Right ventricle myocardium superior (tissue), 1 donor: ENCODE data around the gene NNT. TPM values are rescaled to one million over a fixed set of nuclear protein-coding genes. Genes with fewer than 3 reads are reported as not detected.
"Not testable (repeated sequence)": the region's sequence is repeated elsewhere in the genome, so short reads cannot be mapped to it uniquely, and the experiment has no call there.

Source experiments
- ATAC-seq: fragments of 200-7000 bp; cut with Tn5 transposase; one replicate; pipeline ENCODE4 v1.9.1; 2020; ENCODE audit warnings: mild to moderate bottlenecking; ENCODE audit not compliant: poor library complexity
- DNase-seq: peaks from one replicate; pipeline ENCODE4 v3.0.0-alpha.2; 2020
- intact Hi-C: fragments of 100-400 bp; cut with DNase I; formaldehyde crosslinking; loops from one replicate; pipeline ENCODE4 v1.11.2; 2022
- total RNA-seq: library from RNA; stranded (reverse); fragmentation: NEBNext Ultra II Directional; extraction: Animal tissue kit (Norgen Biotek cat#: 25700); gene quantifications from one replicate; pipeline ENCODE4 v1.2.1, GENCODE V29; 2021
- donor health status: DM: no; HTN: yes; CAD: no; lungs with severe emphysema.

NNT gene
- total RNA-seq, 1 donor from 2014 or later, result 573 TPM

- DNase-seq (no peak), ATAC-seq (no peak)
- intact Hi-C loops, result loop anchor here (5.0 kb wide), 1 partner anchor 601 kb away; no protein-coding TSS in a partner anchor
Measured at GRCh38 chr5:43730832-43731342, 127.9 kb downstream of the NNT start.

GRCh38 chr5:43731573-43731972 lies 128.6 kb downstream of the NNT start:
- DNase-seq, result no peak
- intact Hi-C loops, result loop anchor here (5.0 kb wide), 1 partner anchor 601 kb away; no protein-coding TSS in a partner anchor
- no peak for ATAC-seq

GRCh38 chr5:43745923-43746548 lies 143.1 kb downstream of the NNT start:
- ATAC-seq, intact Hi-C loops, DNase-seq: not testable (repeated sequence)

- intact Hi-C loops, result no loop called here
- ATAC-seq, result no peak
- DNase-seq, result no peak
Measured at GRCh38 chr5:43750809-43751208, 147.8 kb downstream of the NNT start.

GRCh38 chr5:43753069-43753468 lies 150.1 kb downstream of the NNT start:
- DNase-seq, result no peak
- intact Hi-C loops, result no loop called here
- no peak for ATAC-seq

Other genes starting within 250 kb of the NNT start
- gene CCL28, start 190.8 kb upstream of the NNT start, total RNA-seq, result 0.81 TPM
- gene TMEM267, start 119.3 kb upstream of the NNT start, total RNA-seq, result 6.2 TPM
- gene C5orf34, start 88.0 kb upstream of the NNT start, total RNA-seq, result 0.40 TPM
- gene PAIP1, start 46.1 kb upstream of the NNT start, total RNA-seq, result 120 TPM